Stimulated activated CD4-positive, alpha-beta T cell treated with anti-CD3 and anti-CD28 coated beads, Interleukin-4, amount 100 ng/mL, for 4 hours (primary cell): ENCODE measurements around the gene ZNHIT1.
"Not testable (repeated sequence)": the region's sequence is repeated elsewhere in the genome, so short reads cannot be mapped to it uniquely, and the experiment has no call there.

Experiments
- DNase-seq, 2 experiments: peaks; one replicate each; pipeline ENCODE4 v3.0.0-alpha.2; 2020

The ZNHIT1 gene

DNA sequence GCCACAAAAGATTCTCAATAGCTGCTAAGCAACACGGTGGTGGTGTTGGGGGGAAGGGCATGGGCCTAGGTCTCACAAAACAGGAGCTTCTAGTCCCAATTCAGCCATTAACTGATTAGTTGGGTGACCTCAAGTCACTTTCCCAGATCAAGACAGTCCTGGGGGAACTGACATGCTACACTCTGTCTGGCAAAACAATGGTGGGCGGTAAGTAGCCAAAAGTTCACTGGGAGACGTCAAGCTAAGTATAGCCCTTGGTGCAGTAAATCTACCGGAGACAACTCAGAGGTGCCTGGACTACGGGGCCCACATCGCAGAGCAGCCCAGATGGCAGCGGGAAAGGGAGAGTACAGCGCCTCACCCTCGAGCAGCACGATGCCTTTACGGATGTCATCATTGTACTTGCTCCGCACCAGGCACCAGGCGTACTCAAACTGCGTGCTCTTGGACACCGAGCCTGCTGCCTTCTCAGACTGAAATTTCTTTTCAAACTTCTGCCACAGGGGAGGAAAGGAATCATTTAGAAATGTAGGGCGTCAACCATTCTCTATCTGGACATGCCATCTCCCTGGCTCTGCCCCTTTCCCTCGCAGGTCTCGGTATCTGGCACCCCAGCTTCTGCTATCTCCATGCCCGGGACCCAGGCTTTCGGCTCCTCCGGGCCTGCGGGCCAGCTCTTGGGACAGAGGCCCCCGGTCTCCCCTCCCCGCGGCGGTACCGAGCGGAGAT, 25.8 kb downstream of the ZNHIT1 start:
- no peak for DNase-seq

DNA sequence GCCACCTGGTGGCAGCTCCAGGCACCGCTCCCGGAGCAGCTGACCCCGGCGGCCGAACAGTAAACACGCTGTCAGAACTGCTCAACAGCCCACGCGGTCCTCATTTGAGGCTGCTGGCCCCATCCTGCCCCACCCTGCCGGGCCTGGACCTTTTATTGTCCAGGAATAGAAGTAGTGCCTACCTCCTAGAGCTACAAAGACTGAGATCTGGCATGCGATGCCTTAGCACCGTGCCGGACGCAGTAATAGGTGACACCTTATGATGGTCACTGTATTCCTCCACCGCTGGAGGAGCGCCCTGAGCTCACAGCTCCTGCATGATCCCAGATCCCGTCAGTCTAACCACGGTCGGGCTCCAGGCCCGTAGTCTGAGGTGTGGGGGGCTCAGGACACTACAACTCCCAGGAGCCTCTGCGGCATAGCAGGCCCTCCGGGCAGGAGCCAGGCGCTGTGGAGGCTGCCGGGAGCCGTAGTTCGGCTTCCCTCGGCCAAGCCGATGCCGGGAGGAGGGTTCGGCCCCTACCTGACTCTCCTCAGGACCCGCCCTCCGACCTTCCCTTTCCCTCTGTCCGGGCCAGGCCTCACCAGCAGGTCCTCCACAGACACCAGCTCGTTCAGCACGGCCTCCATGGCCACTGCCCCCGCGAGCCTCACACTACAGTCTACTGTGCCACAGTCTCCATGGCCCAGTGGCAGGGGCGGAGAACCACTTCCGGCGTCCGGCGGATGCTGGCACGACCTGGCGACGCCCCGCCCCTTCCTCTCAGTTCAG, 26.6 kb downstream of the ZNHIT1 start, which contains the start of gene FIS1:
Gene FIS1 (minus strand): TSS at position 707 of the 772 bp plus-strand sequence. CDS start 77 bp downstream, at position 630.
- DNase-seq, result peak; percentile 90 to 93

DNA sequence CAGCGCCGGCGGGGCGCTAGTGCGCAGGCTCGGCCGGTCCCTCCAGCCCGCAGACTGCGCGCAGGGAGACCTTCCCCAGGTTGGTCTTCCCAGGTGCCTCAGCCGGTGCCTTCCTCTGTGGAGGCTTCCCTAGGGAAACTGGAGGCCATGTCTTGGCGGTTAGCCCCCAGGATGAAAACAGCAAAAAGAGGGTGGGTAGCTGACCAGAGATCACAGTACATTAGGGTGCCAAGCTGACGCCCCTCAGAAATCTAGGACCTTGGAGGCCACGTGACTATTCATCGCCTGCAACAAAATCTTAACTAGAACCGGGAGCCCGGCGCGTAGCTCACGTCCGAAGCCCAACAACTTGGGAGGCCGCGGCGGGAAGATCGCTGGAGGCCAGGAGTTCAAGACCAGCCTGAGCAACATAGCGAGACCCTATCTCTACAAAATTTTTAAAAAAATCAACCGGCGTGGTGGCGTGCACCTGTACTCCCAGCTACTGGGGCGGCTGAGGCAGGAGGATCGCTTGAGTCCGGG, 27.2 kb downstream of the ZNHIT1 start:
- no peak for DNase-seq

DNA sequence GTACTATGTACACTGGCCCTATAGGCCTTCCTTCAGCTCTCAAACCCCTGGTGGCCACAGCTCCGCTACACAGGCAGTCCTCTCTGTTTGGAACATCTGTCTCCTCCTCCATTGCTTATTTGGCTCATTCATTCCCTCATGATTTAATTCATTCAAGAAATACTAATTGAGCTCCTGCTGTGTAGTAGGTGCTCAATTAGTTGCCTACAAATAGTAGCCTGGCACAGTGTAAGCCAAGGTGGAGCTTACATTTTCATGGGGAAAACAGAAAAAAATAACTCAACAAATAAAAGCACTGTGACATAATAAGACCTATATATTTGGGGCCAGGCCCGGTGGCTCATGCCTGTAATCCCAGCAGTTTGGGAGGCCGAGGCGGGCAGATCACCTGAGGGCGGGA, 30.3 kb downstream of the ZNHIT1 start:
- DNase-seq, result no peak

DNA sequence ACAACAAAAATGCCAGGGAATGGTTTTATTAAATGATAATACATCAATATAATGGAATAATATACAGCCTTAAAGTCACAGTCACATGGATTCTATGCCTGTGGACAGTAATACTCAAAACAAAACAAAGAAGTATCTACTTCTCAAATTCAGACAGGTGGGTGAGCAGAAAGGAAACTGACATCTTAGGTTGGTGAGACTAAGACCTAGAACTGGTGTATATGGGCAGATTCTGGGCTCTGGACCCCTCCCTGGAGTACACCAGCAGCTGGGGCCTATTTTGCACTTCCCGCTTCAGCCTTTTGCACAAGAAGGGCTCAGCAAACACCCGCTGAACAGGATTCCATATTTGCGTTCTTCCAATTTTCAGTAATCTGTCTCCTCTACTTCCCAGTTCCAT, 32.4 kb downstream of the ZNHIT1 start:
- no peak for DNase-seq

DNA sequence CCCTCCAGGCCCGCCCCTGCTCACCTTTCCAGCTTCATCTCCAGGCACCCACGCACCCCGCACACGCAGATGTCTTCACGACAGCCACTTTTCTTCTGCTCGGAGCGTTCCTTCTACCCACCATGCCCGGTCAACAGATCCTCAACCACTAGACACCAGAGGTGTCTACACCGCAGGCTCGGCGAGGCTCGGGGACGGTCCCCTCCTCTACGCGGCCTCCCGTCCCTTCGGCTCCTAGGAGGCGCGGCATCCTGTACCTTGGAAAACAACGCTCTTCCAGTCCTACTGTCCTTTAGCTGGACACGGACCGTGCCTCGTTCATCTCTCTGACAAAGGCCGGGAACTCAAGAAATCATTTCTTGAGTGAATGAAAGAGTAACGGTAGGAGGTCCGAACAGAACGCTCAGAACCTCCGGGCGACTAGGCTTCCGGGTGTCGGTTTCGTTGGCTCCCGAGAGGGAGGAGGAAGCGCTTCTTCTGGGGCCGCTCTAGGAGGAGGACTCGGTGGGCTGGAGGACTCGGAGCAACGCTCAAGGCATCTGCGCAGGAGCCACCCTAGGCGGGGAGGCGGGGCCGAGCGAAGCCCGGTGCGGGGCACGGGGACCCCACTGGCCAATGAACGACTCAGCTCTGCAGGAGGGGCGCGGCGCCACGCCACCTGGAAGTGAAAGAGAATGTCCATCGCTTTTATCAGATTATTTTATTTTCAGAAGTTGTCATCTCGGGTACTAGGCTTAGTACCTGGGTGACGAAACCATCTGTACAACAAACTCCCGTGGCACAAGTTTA, 34.1 kb downstream of the ZNHIT1 start:
- DNase-seq, result peak; percentile 98 to 99

DNA sequence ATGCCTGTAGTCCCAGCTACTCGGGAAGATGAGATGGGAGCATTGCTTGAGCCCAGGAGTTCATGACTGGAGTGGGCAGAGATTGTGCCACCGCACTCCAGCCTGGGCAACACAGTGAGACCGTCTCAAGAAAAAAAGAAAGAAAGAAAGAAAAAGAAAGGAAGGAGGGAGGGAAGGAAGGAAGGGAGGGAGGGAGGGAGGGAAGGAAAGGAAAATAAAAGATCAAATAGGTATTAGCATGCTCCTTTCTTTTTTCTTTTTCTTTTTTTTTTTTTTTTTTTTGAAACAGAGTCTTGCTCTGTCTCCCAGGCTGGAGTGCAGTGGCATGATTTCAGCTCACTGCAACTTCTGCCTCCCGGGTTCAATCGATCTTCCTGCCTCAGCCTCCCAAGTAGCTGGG, 35.2 kb downstream of the ZNHIT1 start:
- DNase-seq, result not testable (repeated sequence)

DNA sequence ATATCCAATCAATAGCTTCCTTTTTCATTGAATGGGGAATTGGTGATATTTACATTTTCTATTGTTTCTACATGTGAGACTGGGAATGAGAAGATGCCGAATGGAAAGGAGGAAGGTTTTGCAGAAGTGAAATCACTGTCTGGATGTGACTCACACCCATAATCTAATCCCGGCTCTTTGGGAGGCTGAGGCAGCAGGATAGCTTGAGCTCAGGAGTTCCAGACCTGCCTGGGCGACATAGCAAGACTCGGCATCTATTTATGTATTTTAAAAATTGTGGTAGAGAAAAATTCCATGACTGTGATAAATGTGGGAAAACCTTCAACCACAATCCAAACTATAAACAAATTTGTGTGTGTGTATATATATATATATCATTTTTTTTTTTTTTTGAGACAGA, 37.8 kb downstream of the ZNHIT1 start:
- DNase-seq, result no peak

DNA sequence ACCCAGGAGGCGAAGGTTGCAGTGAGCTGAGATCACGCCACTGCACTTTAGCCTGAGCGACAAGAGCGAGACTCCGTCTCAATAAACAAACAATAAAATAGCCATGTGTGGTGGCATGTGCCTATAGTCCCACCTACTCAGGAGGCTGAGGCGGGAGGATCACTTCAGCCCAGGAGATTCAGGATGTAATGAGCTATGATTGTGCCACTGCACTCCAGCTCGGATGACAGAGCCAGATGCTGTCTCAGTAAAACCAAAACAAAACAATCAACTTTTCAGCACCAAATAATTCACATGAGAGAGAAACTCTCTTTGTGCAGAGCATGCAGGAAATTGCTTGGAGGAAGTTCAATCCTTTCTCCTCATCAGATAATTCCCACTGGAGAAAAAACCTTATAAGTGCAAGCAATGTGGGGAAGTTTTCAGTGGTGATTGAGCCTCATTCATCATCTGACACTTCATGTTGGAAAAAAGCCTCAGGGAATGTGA, 40.3 kb downstream of the ZNHIT1 start:
- DNase-seq, result no peak

DNA sequence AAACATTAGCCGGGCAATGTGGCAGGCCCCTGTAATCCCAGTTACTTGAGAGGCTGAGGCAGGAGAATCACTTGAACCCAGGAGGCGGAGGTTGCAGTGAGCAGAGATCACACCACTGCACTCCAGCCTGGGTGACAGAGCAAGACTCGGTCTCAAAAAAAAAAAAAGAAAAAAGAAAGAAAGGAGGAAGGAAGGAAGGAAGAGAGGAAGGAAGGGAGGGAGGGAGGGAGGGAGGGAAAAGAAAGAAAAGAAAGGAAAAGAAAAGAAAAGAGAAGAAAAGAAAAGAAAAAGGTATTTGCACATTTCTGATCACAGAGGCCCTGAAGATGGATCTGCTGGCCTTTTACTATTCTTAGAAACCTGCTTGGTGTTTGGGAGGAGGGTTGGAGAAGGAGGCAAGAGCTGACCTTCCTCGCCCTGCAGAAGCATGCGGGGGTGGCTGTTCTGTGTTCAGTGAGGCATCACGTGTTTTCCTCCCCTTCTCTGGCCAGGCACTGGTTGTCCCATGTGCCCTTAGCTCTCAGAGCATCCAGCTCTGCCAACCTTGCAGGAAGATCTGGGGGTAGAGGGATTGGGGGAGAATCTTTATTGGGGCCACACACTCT, 46.2 kb downstream of the ZNHIT1 start:
- DNase-seq, result not testable (repeated sequence)

DNA sequence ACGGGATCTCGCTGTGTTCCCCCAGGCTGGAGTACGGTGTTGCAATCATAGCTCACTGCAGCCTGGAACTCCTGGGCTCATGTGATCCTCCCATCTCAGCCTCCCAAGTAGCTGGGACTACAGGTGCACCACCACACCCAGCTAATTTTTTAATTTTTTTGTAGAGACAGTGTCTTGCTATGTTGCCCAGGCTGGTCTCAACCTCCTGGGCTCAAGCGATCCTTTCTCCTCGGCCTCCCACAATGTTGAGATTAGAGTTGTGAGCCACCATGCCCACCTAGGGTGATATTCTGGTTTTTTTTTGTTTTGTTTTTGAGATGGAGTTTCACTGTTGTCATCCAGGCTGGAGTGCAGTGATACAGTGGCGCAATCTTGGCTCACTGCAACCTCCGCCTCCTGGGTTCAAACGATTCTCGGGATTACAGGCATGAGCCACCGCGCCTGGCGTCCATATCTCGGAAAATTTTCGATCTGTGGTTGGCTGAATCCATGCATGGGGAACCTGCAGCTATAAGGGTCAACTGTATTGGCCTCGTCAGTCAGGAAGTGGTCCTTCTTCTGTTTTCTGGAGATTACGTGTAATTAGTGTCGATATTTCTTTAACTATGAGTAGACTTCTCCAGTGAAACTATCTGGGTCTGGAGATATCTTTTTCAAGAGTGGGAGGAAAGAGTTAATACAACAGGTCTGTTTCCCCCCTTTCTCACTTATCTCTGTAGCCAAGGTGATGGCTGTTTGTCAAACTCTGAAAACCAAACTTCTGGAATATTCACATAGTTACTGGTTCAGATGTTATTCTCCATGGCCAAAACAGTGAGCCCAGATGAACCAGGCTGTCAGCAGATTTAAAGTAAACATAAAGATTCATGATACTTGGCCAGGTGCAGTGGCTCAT, 47.9 kb downstream of the ZNHIT1 start:
- no peak for DNase-seq

DNA sequence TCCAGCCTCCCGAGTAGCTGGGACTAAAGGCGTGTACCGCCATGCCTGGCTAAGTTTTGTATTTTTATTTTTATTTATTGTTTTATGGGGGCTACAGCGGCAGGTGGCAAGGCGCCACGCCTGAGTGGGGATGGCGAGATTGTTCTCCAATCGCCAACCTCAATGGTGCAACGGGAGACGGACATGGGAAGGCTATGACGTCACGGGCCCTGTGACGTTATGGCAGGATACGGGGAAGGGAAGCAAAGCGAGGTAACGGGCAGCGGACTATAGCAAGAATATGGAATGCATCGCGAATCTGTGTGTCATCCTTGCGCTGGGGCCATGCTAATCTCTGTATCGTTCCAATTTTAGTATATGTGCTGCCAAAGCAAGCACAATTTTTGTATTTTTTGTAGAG, 51.7 kb downstream of the ZNHIT1 start:
- DNase-seq, result no peak

DNA sequence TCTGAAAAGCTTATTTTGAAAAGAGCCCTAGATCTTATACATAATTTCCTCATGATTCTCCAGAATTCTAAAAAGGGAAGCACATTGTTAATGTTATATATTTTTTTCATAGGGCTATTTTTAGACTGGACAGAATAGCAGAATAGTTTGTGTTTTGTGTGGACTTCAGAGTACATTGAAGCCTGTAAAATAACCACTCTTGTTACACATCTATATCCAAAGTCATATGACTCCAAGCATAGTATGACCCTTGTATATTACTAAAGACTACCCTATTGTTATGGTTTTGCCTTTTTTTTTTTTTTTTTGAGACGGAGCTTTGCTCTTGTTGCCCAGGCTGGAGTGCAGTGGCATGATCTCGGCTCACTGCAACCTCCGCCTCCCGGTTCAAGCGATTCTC, 53.1 kb downstream of the ZNHIT1 start:
- no peak for DNase-seq

DNA sequence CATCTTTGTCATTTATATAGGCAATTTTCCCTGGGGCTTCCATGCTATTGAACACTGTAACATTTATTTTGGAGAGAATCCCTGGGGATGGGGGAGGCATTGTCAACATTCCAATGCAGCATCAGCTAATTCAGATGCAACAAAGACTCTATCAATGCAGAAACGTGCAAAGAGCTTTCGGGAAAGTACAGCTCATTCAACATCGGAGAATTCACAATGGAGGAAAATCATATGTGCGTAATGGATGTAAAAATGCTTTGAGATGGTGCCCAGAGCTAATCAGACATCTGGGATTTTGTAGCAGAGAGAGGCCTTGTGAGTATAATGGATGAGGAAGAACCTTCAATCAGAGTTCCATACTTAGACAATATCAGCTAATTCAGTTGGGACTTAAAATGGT, 55.2 kb downstream of the ZNHIT1 start:
- DNase-seq, result no peak
